ENCODE measurements around the gene CCDC107. TPM values are rescaled to one million over a fixed set of nuclear protein-coding genes. Genes with fewer than 3 reads are reported as not detected.
A peak's percentile ranks its signal among the peaks of the same experiment; 100 is the strongest.

CCDC107 gene
- total RNA-seq, 1 experiment from 2014 or later: 16.4 TPM

DNA sequence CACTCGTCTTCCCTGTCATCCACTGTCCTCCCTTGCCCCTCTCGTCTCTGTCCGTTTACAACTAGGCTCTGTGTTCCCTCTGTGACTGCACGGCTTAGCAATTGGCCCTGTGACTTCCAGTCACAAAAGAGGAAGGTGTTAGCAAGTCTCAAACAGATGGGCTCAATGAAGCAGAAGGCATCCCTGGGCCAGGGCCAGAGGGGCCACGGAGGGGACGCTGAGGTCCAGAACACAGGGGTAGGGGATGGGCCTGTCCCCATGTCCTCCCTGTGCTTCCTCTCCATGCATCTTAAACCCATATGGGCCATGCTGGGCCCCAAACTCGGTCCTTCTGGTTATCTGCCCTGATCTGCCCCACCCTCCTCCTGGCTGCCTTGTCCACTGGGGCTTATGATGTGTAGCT, 39.8 kb upstream of the CCDC107 start, which contains the start of gene CD72:
Gene CD72 (minus strand): TSS at position 89 of the 403 bp plus-strand sequence. CDS start 110 bp downstream, outside the sequence.
- POLR2A ChIA-PET (ENCODE audit: low non-redundant PET): no interaction called here
- TF ChIP-seq, protein P1, sequence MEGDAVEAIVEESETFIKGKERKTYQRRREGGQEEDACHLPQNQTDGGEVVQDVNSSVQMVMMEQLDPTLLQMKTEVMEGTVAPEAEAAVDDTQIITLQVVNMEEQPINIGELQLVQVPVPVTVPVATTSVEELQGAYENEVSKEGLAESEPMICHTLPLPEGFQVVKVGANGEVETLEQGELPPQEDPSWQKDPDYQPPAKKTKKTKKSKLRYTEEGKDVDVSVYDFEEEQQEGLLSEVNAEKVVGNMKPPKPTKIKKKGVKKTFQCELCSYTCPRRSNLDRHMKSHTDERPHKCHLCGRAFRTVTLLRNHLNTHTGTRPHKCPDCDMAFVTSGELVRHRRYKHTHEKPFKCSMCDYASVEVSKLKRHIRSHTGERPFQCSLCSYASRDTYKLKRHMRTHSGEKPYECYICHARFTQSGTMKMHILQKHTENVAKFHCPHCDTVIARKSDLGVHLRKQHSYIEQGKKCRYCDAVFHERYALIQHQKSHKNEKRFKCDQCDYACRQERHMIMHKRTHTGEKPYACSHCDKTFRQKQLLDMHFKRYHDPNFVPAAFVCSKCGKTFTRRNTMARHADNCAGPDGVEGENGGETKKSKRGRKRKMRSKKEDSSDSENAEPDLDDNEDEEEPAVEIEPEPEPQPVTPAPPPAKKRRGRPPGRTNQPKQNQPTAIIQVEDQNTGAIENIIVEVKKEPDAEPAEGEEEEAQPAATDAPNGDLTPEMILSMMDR (conservative IDR thresholded peaks at IDR 0.05; ENCODE audit: low read depth, low read length): no peak
- TF ChIP-seq EZH2 (IDR thresholded peaks at IDR 0.05; ENCODE audit: borderline replicate concordance, low read depth, low read length, poor library complexity, severe bottlenecking): no peak
- Histone ChIP-seq H3K27ac (ENCODE audit: low read depth, low read length, poor library complexity, severe bottlenecking) (no peak within 1 kb of the TSS), H3K27me3 (replicated peaks; ENCODE audit: insufficient read depth, low read depth, low read length, poor library complexity) (peaks cover 26% of the 10 kb centered on the region), H3K9me3 (ENCODE audit: low read depth, low read length, poor library complexity, severe bottlenecking) (no peaks in the 10 kb centered on the region), H3K36me3 (ENCODE audit: insufficient read depth, low read length, poor library complexity, severe bottlenecking) (no peaks in the 10 kb centered on the region), H3K4me3 (ENCODE audit: low read depth, low read length, poor library complexity, severe bottlenecking) (peak within 1 kb of the TSS; percentile 33), H3K4me1 (ENCODE audit: insufficient read depth, low read length, poor library complexity, severe bottlenecking) (no peaks in the 10 kb centered on the region)
- intact Hi-C loops (cut with micrococcal nuclease; ENCODE audit: unreplicated experiment): no loop called here
- BruUV-seq (replicated peaks): no TSS peak
- CTCF ChIA-PET: no interaction called here
- DNase-seq (ENCODE audit: low spot score): no peak

GRCh38 chr9:35618854-35619799, 39.0 kb upstream of the CCDC107 start:
- intact Hi-C loops (cut with micrococcal nuclease; ENCODE audit: unreplicated experiment): no loop called here
- H3K4me3 ChIP-seq (ENCODE audit: low read depth, low read length, poor library complexity, severe bottlenecking): no peak overlapping the region
- H3K27ac ChIP-seq (ENCODE audit: low read depth, low read length, poor library complexity, severe bottlenecking): no peak overlapping the region
- no peaks in the 10 kb centered on the region for H3K4me1 ChIP-seq (ENCODE audit: insufficient read depth, low read length, poor library complexity, severe bottlenecking)
- no TSS peak for BruUV-seq (replicated peaks)
- no peaks in the 10 kb centered on the region for H3K9me3 ChIP-seq (ENCODE audit: low read depth, low read length, poor library complexity, severe bottlenecking)
- CTCF ChIA-PET: no interaction called here
- no peaks in the 10 kb centered on the region for H3K36me3 ChIP-seq (ENCODE audit: insufficient read depth, low read length, poor library complexity, severe bottlenecking)
- DNase-seq (ENCODE audit: low spot score): no peak
- TF ChIP-seq, protein P1 (conservative IDR thresholded peaks at IDR 0.05; ENCODE audit: low read depth, low read length): no peak
- no peak for TF ChIP-seq EZH2 (IDR thresholded peaks at IDR 0.05; ENCODE audit: borderline replicate concordance, low read depth, low read length, poor library complexity, severe bottlenecking)
- POLR2A ChIA-PET (ENCODE audit: low non-redundant PET): no interaction called here
- peaks cover 26% of the 10 kb centered on the region for H3K27me3 ChIP-seq (replicated peaks; ENCODE audit: insufficient read depth, low read depth, low read length, poor library complexity)

GRCh38 chr9:35619800-35620158, 38.3 kb upstream of the CCDC107 start:
- no TSS peak for BruUV-seq (replicated peaks)
- POLR2A ChIA-PET (ENCODE audit: low non-redundant PET): no interaction called here
- Histone ChIP-seq H3K27me3 (replicated peaks; ENCODE audit: insufficient read depth, low read depth, low read length, poor library complexity) (peaks cover 26% of the 10 kb centered on the region), H3K4me3 (ENCODE audit: low read depth, low read length, poor library complexity, severe bottlenecking) (no peak overlapping the region), H3K36me3 (ENCODE audit: insufficient read depth, low read length, poor library complexity, severe bottlenecking) (no peaks in the 10 kb centered on the region), H3K9me3 (ENCODE audit: low read depth, low read length, poor library complexity, severe bottlenecking) (no peaks in the 10 kb centered on the region), H3K27ac (ENCODE audit: low read depth, low read length, poor library complexity, severe bottlenecking) (no peak overlapping the region), H3K4me1 (ENCODE audit: insufficient read depth, low read length, poor library complexity, severe bottlenecking) (no peaks in the 10 kb centered on the region)
- DNase-seq (ENCODE audit: low spot score): no peak
- intact Hi-C loops (cut with micrococcal nuclease; ENCODE audit: unreplicated experiment): no loop called here
- TF ChIP-seq, protein P1 (conservative IDR thresholded peaks at IDR 0.05; ENCODE audit: low read depth, low read length): no peak
- TF ChIP-seq EZH2 (IDR thresholded peaks at IDR 0.05; ENCODE audit: borderline replicate concordance, low read depth, low read length, poor library complexity, severe bottlenecking): no peak
- CTCF ChIA-PET: no interaction called here
